Daoy (cell line): Measurements from ENCODE around the gene SHTN1. TPM values are rescaled to one million over a fixed set of nuclear protein-coding genes. Genes with fewer than 3 reads are reported as not detected.

Source experiments
- DNase-seq: peaks from one replicate; pipeline ENCODE4 v3.0.0-alpha.2; 2015; ENCODE audit warnings: low read depth
- total RNA-seq: library from RNA; depleted of rRNA; stranded (reverse); fragments of >200 nt; shearing (Covaris generic); gene quantifications from 2 replicates; pipeline ENCODE4 v1.2.3, GENCODE V29; 2014; rRNA removed

The SHTN1 gene
- total RNA-seq = 4.0 and 4.6 TPM in 2 replicates

GRCh38 chr10:117005026-117005526, at the start of gene SHTN1:
Gene SHTN1, minus strand, starts transcription at chr10:117005187. Its CDS starts 108 bp downstream, at chr10:117005079.
- peak; percentile 79 for DNase-seq

- no peak for DNase-seq
Observed at GRCh38 chr10:117053482-117053881, 48.5 kb upstream of the SHTN1 start.

- no peak for DNase-seq
Observed at GRCh38 chr10:117047947-117048346, 43.0 kb upstream of the SHTN1 start.

- no peak for DNase-seq
Observed at GRCh38 chr10:117016266-117016665, 11.3 kb upstream of the SHTN1 start.

- no peak for DNase-seq
Observed at GRCh38 chr10:117014835-117015234, 9.8 kb upstream of the SHTN1 start.

- peak; percentile 51 for DNase-seq
Observed at GRCh38 chr10:117007080-117007479, 2.1 kb upstream of the SHTN1 start.

- peak; percentile 19 for DNase-seq
Observed at GRCh38 chr10:117005527-117006055, 604 bp upstream of the SHTN1 start.

GRCh38 chr10:117004227-117005025, 561 bp downstream of the SHTN1 start:
- peak; percentile 69 for DNase-seq

- DNase-seq = no peak
Observed at GRCh38 chr10:117003336-117003735, 1.7 kb downstream of the SHTN1 start.

GRCh38 chr10:117002206-117002605, 2.8 kb downstream of the SHTN1 start:
- no peak for DNase-seq

- DNase-seq = no peak
Observed at GRCh38 chr10:117001144-117001543, 3.8 kb downstream of the SHTN1 start.

GRCh38 chr10:117000580-117000979, 4.4 kb downstream of the SHTN1 start:
- DNase-seq = no peak

GRCh38 chr10:116998172-116998571, 6.8 kb downstream of the SHTN1 start:
- DNase-seq = no peak

- no peak for DNase-seq
Observed at GRCh38 chr10:116997015-116997414, 8.0 kb downstream of the SHTN1 start.

GRCh38 chr10:116995648-116996047, 9.3 kb downstream of the SHTN1 start:
- no peak for DNase-seq

GRCh38 chr10:116994113-116994890, 10.7 kb downstream of the SHTN1 start:
- DNase-seq = no peak

- DNase-seq = no peak
Observed at GRCh38 chr10:116993610-116994009, 11.4 kb downstream of the SHTN1 start.

GRCh38 chr10:116992183-116992582, 12.8 kb downstream of the SHTN1 start:
- DNase-seq = no peak

- no peak for DNase-seq
Observed at GRCh38 chr10:116990276-116990800, 14.6 kb downstream of the SHTN1 start.

GRCh38 chr10:116989439-116989838, 15.5 kb downstream of the SHTN1 start:
- no peak for DNase-seq

- no peak for DNase-seq
Observed at GRCh38 chr10:116988311-116988710, 16.7 kb downstream of the SHTN1 start.

GRCh38 chr10:116985611-116986010, 19.4 kb downstream of the SHTN1 start:
- DNase-seq = no peak
